Tibial artery (tissue), 4 donors: Measurements from ENCODE around the gene TMOD2.

Experiments used
- DNase-seq, 2 donors: peaks; one replicate each; pipeline ENCODE4 v3.0.0-alpha.2; 2019
- H3K27ac ChIP-seq, 2 donors: fragments of 200-600 bp; sonication (generic) in 1 of 2; 1 replicate in 1 of 2; 2 replicates in 1 of 2; pipeline ENCODE4 v1.5.1; 2018 to 2019; ENCODE audit warnings: mild to moderate bottlenecking in 1 of 2
- H3K27me3 ChIP-seq, 2 donors: fragments of 200-600 bp; sonication (generic) in 1 of 2; one replicate each; pipeline versions ENCODE4 v1.5.1 to v1.6.0; 2016 to 2019
- H3K36me3 ChIP-seq, 3 donors: fragments of 200-600 bp; sonication (generic) in 2 of 3; one replicate each; pipeline ENCODE4 v1.5.1; 2016 to 2019; ENCODE audit warnings: mild to moderate bottlenecking in 2 of 3
- H3K4me1 ChIP-seq, 4 donors: fragments of 200-600 bp; sonication (generic) in 2 of 4; 1 replicate in 3 of 4; 2 replicates in 1 of 4; pipeline ENCODE4 v1.5.1; 2016 to 2019
- H3K4me3 ChIP-seq, 2 donors: fragments of 200-600 bp; sonication (generic) in 1 of 2; 1 replicate in 1 of 2; 2 replicates in 1 of 2; pipeline ENCODE4 v1.5.1; 2018 to 2019; ENCODE audit warnings: mild to moderate bottlenecking in 2 of 2
- H3K9me3 ChIP-seq, 3 donors: fragments of 200-600 bp; sonication (generic) in 1 of 3; one replicate each; pipeline ENCODE4 v1.5.1; 2016 to 2019
- intact Hi-C: fragments of 100-400 bp; cut with DNase I; formaldehyde crosslinking; loops from one replicate; pipeline ENCODE4 v1.15.0; 2023; ENCODE audit warnings: low total_unique reads
- TF ChIP-seq, protein P1 (sequence below), 2 experiments: fragments of 200-600 bp in 1 of 2; fragments of 450-650 bp in 1 of 2; IDR thresholded peaks; one replicate each; pipeline ENCODE4 v1.5.1; 2017 to 2019; ENCODE audit warnings: antibody characterized with exemption in 2 of 2, mild to moderate bottlenecking in 1 of 2, moderate library complexity in 1 of 2

The TMOD2 gene

DNA sequence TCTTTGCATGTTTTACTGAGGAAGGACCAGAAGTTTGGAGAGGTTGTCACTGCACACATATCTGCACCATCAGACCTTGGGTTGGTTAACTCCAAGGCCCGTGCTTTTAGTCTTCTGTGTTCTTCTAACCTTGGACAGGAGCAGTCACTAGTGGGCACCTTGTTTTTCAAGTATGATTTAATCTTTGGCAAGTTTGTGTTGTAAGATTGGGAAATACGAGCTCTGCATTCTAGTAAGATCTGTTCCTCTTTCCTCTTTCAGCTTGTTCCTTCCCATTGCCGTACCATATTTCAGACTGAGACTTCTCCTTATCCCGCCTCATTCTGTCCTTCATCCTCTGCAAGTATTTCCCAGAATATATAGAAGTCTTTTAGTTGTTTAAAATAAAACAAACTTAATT lies 5.1 kb downstream of the TMOD2 start:
- H3K27ac ChIP-seq = no peak overlapping the region
- no peaks in the 10 kb centered on the region for H3K9me3 ChIP-seq
- H3K36me3 ChIP-seq = no peaks in the 10 kb centered on the region
- H3K27me3 ChIP-seq = no peaks in the 10 kb centered on the region
- no peak overlapping the region for H3K4me3 ChIP-seq
- DNase-seq = no peak
- intact Hi-C loops = no loop called here
- TF ChIP-seq, protein P1, sequence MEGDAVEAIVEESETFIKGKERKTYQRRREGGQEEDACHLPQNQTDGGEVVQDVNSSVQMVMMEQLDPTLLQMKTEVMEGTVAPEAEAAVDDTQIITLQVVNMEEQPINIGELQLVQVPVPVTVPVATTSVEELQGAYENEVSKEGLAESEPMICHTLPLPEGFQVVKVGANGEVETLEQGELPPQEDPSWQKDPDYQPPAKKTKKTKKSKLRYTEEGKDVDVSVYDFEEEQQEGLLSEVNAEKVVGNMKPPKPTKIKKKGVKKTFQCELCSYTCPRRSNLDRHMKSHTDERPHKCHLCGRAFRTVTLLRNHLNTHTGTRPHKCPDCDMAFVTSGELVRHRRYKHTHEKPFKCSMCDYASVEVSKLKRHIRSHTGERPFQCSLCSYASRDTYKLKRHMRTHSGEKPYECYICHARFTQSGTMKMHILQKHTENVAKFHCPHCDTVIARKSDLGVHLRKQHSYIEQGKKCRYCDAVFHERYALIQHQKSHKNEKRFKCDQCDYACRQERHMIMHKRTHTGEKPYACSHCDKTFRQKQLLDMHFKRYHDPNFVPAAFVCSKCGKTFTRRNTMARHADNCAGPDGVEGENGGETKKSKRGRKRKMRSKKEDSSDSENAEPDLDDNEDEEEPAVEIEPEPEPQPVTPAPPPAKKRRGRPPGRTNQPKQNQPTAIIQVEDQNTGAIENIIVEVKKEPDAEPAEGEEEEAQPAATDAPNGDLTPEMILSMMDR (IDR thresholded peaks at IDR 0.05) = no peak
- H3K4me1 ChIP-seq = peaks cover 0 to 22% (median 10%) of the 10 kb centered on the region in 4 donors

DNA sequence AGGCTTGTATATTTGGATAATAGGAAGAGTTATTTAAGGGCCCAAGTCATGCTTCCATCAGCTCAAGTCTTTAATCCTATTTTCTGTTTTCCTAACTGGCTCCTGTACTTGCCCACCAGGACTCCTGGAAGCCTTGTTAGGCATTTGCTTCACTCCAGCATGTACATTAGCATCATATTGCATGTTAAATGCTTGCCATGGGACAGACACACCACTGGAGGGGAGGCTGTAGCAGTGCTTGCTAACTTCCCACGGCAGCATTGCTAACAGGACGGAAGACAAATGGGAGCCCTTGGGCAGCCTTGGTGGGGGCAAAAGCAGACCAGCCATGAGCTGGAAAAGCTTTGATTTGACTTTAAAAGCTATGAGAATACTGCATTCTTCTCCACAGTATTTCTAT lies 6.1 kb downstream of the TMOD2 start:
- TF ChIP-seq, protein P1 (IDR thresholded peaks at IDR 0.05) = no peak
- intact Hi-C loops = no loop called here
- H3K4me1 ChIP-seq = peaks cover 0 to 19% (median 9%) of the 10 kb centered on the region in 4 donors

DNA sequence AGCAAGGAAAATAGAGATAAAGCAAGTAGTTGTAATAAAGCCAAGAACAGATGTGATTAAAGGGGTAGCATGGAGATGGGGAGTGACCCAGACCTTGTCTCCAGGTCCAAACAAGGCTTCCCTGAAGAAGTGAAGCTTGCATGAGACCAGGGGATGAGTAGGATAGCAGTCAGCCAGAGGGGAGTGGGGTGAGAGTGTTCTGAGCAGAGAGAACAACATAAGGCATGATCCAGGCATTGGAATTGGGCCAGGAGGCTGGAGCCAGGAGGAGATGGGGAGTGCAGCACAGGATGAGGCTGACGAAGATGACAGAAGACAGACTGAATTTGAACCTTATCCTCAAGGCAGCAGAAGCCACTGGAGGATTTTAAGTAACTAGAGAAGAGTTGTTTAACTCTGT lies 7.2 kb downstream of the TMOD2 start:
- Histone ChIP-seq H3K36me3 (no peaks in the 10 kb centered on the region), H3K27ac (no peak overlapping the region), H3K9me3 (no peaks in the 10 kb centered on the region), H3K27me3 (no peaks in the 10 kb centered on the region), H3K4me3 (no peak overlapping the region), H3K4me1 (peaks cover 0 to 14% (median 5%) of the 10 kb centered on the region in 4 donors)
- peak in 1 of 2 donors; percentile 58 for DNase-seq
- intact Hi-C loops = no loop called here
- TF ChIP-seq, protein P1 (IDR thresholded peaks at IDR 0.05) = no peak

More for the DNA sequence above, 6.1 kb downstream of the TMOD2 start:
- Histone ChIP-seq H3K36me3 (no peaks in the 10 kb centered on the region), H3K27me3 (no peaks in the 10 kb centered on the region), H3K27ac (no peak overlapping the region), H3K4me3 (no peak overlapping the region), H3K9me3 (no peaks in the 10 kb centered on the region)
- DNase-seq = no peak

DNA sequence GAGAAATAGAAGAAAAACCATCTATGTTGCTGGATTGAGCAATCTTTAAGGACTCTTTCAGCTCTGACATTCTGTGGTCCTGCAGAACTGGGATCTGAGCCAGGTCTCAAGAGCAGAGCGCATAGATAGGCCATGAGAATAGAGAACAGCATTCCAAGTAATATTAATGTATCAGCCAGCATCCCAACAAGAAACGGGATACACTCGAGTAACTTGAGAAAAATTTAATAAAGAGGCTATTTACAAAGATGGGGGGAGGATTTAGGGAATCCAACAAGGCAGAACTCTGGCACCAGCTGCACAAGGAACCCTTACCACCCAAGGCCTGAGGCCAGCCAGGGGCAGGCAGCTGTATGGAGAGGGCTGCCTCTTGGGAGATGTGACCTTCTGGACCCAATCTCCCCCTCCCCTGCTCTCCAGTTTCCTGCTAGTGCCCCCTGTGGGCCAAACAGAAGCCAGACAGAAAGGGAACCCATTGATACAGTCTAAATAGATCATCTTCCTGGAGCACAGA lies 8.2 kb downstream of the TMOD2 start:
- H3K27ac ChIP-seq = no peak overlapping the region

DNA sequence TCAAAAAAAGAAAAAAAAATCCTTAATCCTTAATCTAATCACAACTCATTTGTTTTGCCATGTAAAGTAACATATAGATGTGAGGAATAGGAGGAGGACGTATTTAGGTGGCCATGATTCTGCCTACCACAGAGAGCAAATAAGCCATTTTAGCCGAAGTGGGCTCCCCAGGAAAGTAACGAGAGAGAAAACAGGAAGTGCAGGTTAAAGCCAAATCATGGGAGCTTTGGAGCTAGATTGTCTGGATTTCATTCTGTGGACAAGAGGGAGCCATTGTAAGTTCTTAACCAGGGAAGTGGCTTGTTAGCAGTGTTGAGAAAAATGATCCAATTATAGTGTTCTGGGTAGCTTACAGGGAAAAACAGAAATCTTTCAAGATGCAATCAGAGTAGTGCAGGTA lies 9.4 kb downstream of the TMOD2 start:
- Histone ChIP-seq H3K27ac (no peak overlapping the region), H3K4me3 (no peak overlapping the region), H3K27me3 (no peaks in the 10 kb centered on the region), H3K9me3 (no peaks in the 10 kb centered on the region), H3K36me3 (no peaks in the 10 kb centered on the region), H3K4me1 (peaks cover 0 to 14% (median 5%) of the 10 kb centered on the region in 4 donors)
- no peak for DNase-seq
- intact Hi-C loops = no loop called here
- TF ChIP-seq, protein P1 (IDR thresholded peaks at IDR 0.05) = no peak

More for the DNA sequence above, 8.2 kb downstream of the TMOD2 start:
- DNase-seq = peak in 1 of 2 donors; percentile 70
- no peak overlapping the region for H3K4me3 ChIP-seq
- no peaks in the 10 kb centered on the region for H3K27me3 ChIP-seq
- TF ChIP-seq, protein P1 (IDR thresholded peaks at IDR 0.05) = no peak
- no peaks in the 10 kb centered on the region for H3K9me3 ChIP-seq
- no peaks in the 10 kb centered on the region for H3K36me3 ChIP-seq
- H3K4me1 ChIP-seq = peaks cover 0 to 14% (median 5%) of the 10 kb centered on the region in 4 donors
- intact Hi-C loops = no loop called here

DNA sequence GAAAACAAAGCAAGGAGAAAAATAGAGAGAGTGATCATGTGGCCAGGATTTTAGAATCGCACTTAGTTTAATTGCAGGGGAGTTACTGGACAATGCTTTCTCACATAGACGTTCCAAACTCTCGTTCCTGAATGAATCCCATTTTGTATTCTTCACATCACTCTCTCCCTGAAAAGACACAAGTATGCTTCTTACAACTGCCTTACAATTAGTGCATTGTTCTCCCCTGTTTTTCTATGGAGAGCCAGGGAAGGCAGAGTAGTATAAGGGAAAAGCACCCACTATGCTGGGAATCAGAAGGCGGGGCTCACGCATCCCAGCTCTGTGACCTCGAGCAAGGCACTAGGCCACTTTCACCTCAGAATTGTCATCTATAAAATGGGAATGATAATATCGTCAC lies 14.4 kb downstream of the TMOD2 start:
- TF ChIP-seq, protein P1 (IDR thresholded peaks at IDR 0.05) = no peak
- Histone ChIP-seq H3K4me1 (no peaks in the 10 kb centered on the region), H3K4me3 (no peak overlapping the region), H3K27ac (no peak overlapping the region), H3K9me3 (no peaks in the 10 kb centered on the region), H3K27me3 (no peaks in the 10 kb centered on the region), H3K36me3 (peaks cover 7 to 30% (median 10%) of the 10 kb centered on the region in 3 donors)
- no peak for DNase-seq
- intact Hi-C loops = no loop called here
